Inferior parietal cortex (tissue), 1 donor: ENCODE measurements around the gene ANKRD6.
A peak's percentile ranks its signal among the peaks of the same experiment; 100 is the strongest.
"Not testable (repeated sequence)": the region's sequence is repeated elsewhere in the genome, so short reads cannot be mapped to it uniquely, and the experiment has no call there.

ENCODE experiments used
- DNase-seq: peaks from one replicate; pipeline ENCODE4 v3.0.0-alpha.2; 2016; ENCODE audit errors: extremely low spot score

Gene ANKRD6

DNA sequence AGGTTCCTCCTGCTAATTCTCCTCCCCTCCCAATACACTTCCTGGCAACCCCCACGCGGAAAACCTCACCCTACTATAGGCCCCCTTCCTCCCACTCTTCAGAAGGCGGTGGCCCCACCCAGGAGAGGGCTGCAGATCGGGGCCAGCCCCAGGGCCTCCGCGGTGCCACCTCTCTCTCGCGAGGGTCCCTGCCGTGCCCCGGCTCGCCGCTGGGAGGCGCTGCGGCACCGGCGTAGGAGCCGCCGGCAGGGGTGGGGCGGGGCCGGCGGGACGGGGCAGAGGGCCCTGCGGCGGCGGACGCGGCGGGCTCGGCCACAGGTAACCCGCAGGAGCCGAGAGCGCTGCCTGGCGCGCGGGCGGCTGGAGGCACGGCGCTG lies at the start of gene ANKRD6:
Gene ANKRD6 (plus strand): TSS at position 278 of the 377 bp plus-strand sequence. CDS start 133,825 bp downstream, outside the sequence.
- DNase-seq: peak; percentile 66

DNA sequence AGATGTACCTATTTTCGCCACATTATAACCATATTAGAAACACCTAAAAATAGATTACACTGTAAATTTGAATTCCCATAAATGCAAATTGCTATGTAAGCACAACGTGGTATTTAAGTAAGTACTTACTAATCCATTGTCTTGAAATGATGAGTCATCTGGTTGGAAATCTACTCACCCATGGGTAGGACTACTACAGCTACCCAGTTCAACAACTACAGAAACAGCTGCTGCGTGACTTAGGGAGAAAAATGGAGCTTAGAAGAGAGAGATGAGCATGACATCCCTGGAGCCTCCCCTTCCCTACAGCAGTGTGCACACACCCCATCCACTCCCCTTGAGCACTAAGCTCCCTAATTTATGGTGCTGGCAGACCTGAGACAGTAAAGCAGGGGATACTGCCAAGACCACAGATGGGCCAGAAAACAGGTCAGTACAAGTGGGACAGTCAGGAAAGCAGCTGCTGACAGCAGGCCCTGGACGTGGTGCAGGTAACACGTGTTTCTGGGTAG lies 47.7 kb upstream of the ANKRD6 start:
- no peak for DNase-seq

DNA sequence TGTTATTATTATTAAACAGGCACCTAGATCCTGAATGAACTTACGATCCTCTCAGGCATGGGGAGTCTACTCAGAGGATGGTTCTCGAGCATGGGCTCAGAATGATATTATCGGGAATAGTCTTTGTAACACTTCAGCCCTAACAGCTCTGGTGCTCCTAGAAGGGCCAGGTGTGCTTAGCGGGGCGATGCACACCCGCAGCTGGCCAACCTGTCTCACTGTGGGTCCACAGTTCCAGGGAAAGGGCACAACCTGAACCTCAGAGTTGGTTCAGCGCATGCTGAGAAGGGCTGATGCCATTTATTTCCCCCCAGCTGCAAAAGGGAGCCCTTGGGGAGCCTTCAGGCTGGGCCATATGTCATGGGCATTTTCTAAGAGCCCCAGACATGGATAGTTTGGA lies 47.1 kb upstream of the ANKRD6 start:
- DNase-seq: no peak

DNA sequence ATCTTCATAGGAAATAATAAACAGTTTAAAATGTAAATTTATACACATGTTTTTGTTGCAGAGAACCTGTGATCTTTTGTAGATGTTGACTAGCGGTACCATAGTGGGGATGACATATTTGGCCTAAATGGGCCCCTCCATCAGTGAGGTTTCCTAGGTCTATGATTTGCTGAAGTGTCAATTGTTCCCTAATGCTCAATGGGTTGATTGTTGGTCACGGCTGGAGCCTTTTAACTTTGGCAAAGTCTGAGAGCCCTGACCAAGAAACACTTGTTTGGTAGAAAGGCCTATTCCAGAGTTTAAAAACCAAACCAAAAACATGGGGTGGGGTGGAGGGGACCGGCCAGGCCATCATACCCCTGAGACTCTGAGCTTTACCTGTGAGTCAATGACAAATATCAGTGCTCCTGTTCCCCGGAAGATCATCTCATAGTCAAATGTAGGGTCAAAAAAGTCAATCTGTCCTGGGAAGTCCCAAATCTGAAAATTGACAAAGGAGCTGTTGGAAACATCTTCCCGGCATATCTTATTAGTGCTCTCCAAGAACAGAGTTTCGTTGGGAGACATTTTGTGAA lies 45.9 kb upstream of the ANKRD6 start:
- DNase-seq: no peak

DNA sequence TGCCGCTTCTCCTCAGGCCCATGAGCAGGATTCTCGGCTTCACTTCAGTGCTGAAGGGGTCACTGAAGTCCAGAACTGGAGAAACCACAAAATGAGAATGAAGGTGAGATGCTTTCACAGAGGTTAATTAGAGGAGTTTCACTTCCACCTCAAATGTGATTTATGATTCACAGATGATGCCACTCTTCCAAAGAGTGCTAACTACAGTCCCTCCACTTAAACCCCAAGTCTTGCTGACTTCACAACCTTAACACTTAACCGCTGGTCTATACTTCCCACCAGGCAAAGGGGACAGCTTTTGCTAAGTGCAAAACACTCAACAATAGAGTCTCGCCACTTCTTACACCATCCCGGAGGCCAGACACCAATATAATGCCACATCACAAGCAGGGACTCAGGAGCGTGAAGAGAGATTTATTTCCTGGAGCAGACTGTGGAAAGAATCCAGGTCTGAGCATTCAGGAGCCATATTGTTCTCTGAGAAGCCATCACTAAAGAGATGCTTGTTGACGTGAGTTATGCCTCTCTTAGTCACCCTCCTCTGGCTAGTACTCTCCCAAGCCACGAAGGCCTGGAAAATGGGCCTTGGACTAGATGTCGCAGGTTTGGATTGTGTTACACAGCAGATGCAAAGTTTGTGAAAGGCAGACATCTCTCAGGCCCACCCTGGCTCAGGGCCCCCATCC lies 45.3 kb upstream of the ANKRD6 start:
- DNase-seq: no peak

DNA sequence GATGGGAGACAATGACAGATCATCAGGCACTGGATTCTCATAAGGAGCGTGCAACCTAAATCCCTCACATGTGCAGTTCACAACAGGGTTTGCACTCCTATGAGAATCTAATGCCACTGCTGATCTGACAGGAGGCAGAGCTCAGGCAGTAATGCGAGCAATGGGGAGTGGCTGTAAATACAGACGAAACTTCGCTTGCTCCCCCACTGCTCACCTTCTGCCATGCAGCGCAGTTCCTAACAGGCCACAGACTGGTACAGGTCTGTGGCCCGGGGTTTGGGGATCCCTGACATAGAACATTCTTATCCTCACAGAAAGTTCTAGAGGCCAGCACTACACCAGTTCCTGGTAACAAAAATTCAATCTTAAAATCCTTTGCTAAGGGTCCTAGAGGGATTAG lies 44.1 kb upstream of the ANKRD6 start:
- DNase-seq: no peak

DNA sequence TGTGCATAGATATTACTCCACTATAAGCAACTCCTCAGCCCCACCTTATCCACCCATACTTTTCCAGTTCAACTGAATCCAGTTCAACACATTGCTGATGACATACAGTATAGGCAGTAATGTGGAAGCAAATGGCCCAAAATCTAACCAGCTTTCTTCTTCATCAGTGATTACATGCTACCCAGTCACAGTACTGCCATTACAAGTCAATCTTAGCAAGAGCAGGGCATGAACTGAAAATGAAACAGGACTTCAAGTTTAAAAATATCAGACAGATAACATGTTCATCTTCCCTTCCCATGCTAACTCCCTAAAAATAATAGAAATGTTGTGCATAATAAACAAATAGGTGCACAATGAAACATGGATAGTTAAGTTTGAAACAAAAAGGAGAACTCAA lies 40.1 kb upstream of the ANKRD6 start:
- no peak for DNase-seq

DNA sequence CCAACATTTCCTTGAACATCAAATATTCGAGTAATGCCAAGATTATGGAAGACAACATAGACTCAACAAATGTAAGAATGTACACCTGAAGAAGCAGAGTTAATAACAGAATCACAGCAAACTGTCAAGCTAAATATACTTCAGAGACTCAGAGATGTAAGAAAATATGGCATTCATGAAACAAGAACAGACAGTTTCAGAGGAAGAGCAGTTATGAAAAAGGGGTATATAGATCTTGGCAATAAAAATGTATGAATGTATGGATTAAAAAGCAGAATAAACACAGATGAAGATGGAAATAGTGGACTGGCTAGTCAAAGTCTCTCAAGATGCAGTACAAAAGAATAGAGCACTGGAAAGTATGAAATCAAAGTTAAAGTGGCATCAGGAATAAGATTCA lies 39.3 kb upstream of the ANKRD6 start:
- DNase-seq: no peak

DNA sequence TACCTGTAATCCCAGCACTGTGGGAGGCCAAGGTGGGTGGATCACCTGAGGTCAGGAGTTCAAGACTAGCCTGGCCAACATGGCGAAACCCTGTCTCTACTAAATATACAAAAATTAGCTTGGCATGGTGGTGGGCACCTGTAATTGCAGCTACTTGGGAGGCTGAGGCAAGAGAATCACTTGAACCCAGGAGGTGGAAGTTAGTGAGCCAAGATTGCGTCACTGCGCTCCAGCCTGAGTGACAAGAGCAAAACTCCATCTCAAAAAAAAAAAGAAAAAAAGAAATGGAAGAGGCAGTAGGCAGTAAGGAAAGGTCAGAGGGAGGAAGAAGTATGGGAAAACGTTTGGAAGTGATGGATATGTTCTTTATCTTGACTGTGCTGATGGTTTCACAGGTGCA lies 35.1 kb upstream of the ANKRD6 start:
- DNase-seq: not testable (repeated sequence)

DNA sequence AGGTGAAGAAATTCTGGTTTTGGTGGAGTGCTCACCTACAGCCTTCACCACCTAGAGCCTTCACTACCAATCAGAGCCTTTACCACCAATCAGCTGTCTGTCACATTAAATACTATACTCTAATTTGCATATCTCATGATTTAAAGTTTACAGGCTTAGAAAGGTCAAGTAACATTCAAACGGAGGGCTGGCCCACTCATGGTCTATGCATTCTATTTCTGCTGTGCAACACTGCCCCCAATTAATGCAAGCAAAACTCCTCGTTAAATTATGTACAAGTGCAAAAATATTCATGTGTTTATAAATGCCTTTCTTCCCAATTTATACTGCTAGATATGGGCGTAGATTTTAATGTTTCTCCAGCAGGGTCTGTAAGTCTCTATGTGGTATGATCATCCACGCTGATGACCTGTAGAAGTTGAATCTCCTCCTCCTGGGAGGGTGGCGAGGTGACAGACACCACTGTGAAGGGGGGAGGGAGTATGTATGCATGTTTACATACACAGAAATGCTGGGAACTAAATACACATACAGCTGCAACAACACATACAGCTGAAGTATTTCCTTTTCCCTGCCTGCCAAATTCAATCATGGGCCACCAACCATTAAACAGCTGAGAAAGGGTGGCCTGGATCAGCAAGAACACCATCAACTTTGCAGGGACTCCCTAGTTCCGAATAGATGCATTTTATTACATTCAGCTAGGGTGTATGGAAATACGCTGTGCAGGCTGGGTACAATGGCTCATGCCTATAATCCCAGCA lies 34.0 kb upstream of the ANKRD6 start:
- DNase-seq: no peak

DNA sequence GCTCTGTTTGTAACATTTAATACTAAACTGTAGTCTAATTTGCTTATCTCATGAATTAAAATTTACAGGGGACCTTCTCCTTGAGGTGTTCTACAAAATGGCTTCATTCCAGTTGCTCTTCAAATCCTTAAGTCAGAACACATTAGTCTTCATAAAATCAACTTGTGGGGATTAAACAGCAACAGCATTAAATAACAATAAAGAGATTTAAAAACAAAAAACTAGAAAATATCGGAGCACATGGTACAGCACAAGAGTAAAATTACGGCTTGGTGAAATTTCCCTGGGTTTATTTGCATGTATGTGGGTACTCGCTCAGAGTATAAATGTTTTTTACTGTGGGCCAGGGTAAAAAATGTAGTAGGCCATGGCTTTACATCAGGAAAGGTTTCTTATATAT lies 32.9 kb upstream of the ANKRD6 start:
- no peak for DNase-seq

DNA sequence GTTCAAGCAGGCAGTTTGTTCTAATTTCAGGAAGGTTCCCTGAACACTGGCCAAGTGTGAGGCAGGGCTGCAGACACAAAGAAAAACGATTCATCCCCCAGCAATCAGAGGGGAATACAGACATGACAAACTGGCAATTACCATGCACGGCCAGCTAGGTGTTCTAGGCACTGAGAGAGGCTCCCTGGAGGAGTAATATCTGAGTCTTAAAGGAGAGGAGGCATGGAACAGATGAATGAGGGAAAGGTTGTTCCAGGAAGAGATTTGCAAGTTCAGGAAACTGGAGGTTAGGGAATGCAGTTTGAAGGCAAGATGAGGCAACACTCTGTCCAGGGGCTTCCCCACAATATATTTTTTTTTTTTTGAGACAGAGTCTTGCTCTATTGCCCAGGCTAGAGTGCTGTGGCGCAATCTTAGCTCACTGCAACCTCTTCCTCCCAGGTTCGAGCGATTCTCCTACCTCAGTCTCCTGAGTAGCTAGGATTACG lies 32.0 kb upstream of the ANKRD6 start:
- no peak for DNase-seq

DNA sequence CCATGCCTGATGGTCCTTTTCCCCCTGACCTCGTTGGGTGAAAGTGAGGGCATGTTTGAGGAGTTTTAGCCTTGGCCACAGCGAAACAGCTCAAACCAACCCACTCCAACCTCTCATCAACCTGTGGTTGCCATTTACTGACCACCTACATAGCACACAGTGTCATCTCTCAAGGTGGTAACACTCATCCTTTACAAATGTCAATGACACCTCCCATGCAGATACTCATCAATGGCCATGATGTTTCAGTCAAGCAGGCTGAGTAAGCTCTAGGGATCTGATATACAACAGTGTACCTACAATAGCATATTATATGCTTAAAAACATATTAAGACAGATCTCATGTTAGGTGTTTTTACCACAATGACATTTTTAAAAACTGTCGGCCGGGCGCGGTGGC lies 30.2 kb upstream of the ANKRD6 start:
- no peak for DNase-seq

DNA sequence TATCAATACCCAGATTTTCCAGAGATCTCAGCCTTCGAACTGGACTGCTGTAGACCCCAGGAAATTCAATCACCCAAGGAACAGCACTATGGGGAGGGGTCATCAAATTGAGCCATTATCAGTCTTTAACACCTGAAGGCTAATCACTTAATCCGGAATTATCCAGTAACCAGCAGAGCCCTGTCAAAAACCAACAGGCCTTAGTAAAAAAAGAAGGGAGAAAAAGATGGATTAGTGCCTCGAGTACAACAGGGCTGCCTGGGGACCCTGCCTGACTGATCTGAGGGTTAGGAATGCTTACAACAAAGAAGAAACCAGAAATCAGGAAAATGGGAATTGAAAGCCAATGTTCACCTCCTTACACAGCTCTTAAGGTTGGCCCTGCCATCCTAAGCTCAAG lies 28.4 kb upstream of the ANKRD6 start:
- DNase-seq: no peak

DNA sequence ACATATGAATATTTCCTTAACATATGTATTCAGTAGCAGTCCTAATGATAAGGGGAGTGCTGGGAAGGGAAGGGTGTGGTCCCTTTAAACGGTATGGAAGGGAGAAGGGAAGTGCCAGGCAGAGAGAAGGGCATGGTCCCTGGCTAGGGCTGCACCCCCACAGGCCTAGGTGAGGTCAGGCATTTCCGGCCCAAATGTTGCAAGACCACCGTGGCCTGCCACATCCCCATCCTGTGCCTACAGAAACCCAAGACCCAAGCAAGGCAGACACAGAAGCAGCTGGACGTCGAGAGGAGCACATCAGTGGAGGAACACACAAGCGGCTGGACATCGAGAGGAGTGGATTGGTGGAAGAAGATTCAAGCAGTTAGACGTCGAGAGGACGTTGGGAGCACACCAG lies 26.8 kb upstream of the ANKRD6 start:
- no peak for DNase-seq

DNA sequence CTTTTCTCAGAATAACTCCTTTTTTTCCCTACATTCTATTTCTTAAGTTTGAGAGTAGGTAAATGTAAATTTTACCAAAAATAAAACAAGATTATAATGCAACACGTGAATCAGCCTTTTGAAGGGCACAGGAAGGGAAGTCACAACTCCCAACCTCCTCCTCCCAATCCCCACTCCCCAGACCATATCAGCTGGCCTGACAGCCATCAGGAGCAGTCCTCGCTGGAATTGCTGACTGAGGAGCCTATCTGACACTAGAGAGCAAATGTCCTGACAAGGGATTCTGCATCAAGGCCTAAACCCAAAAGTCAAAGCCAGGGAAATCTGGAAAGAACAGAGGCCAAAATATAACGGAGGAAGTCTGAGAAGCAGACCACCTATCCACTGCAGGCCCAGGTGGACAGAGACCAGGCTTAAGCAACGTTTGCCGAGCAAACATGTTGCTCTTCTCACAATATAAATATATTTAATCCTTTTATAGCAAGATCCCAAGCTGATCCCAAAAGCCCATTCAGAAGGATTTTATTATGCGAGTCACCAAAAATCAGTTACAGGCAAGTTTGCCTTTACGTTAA lies 23.4 kb upstream of the ANKRD6 start:
- no peak for DNase-seq

DNA sequence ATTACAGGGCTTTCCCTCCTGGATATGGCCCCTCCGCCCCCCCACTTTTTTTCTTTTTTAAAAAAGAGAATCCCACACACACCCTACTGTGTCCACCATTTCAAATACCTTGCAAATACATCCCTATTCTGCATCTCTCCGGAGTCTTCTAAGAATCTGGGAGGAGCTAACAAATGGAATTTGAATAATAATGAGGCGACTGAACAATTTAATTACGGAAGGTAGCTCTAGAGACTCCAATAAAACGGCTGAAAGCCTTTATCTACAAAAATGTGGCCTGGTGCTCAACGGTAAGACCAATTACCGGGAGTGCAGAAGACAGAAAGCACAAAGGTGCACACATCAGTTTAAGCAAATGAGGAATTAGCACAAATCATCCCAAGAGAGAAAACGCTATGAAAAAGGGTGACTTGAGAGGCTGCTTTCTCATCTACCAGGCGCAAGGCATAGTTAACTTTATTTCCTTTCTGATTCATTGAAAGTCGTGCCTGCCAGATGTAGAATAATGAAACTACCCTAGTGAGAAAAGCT lies 22.7 kb upstream of the ANKRD6 start:
- no peak for DNase-seq

DNA sequence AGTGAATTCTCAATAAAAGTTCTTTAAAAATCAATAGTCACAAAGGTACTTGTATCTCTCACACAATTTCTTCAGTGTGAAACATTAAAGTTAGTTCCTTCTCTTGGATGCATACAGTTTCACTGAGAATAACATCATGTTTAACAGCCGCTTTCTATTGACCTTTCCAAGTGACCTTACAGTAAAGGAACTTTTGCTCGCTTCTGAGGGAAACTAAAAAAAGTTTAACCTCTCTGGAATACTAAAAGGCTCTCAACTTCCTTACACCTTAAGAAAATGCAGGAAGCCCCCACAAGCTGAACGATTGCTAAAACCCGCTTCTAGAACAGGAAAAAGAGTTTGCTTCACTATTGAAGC lies 22.2 kb upstream of the ANKRD6 start:
- peak; percentile 25 for DNase-seq

DNA sequence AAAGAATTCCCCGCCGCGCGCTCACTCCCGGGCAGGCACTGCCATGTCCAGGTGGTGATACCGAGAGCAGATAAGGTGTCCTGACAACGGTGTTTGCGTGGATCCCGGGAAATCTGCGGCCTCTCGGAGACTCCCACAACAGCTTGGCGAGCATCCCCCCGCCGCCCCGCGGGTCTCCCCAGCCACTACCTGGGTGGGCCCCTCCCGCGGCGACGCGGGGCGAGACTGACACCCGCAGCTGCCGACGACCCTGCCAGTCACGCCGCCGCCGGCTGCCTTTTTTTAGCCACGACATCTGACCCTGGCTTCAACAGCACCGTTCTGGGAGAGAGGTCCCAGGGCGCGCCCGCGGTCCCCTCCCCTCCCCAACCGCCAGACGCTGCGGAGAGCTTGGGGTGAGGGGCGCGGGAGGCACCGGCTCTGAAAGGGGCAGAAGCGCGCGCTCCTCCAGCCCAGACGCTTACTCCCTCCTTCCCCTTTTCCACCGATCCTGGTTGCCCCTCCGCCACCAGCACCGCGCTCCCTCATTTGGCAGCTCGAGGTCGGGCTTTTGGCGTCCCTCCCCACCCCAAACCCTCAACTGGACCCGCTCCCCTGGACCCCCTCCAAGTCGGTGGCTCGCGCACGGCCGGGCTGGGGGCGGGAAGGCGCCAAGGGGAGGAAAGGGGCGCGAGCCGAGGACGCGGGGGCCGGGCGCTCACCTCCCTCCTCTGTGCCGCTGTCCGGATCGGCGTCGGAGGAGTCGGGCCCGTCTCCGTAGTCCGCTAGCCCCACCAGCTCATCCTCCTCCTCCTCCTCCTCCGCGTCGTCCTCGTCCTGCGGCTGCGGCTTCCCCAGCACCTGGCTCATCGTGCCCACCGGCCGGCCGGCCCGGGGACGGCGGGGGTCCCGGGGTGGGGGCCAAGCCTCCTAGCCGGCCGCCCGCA lies 21.5 kb upstream of the ANKRD6 start:
- no peak for DNase-seq

DNA sequence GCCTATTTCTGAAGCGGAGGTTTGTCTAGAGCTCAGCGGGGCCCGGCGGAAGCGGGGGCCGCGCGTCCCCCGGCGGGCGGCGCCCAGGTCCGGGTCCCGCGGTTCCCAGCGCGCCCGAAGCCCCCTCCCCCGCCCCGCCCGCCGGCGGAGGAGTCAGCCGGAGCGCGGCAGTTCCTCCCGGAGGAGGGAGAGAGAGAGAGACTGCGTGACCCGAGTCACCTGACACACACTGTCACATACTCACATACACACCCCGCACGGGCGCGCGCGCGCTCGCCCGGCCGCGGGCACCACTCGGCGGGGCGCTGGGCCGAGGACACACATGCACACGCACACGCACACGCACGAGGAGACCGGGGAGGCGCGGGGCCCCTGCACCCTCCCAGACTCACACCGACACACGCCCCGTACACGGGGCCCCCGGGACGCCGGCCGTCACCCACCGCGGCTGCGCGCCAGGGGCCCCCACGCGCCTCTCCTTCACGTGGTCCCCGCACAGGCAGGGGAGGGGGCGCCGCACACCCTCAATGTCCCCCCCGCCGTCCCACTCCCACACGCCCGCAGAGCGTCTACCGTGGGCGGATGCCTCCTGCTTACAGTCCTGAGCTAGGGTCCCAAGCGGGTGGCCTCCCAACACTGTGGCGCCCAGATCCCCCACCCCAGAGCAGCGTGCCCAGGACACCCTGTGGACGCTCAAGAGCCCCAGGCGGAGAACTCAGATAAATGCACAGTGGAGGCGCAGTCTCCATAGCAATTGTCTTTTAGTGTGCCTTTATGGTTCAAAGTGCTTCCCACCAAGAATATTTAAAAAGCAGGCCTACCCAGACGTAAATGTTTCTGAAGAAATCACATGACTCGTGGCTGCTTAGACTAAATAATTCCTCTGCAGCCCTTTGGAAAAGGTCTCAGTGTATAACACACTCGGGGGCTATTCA lies 20.6 kb upstream of the ANKRD6 start, which contains the start of gene RRAGD:
Gene RRAGD (minus strand): TSS at position 203 of the 935 bp plus-strand sequence. CDS start 280 bp downstream, outside the sequence.
- no peak for DNase-seq
